Daoy (cell line): ENCODE results near the gene SCYGR1. TPM values are rescaled to one million over a fixed set of nuclear protein-coding genes. Genes with fewer than 3 reads are reported as not detected.
"Not testable (repeated sequence)": the region's sequence is repeated elsewhere in the genome, so short reads cannot be mapped to it uniquely, and the experiment has no call there.

Experiments used
- DNase-seq: peaks from one replicate; pipeline ENCODE4 v3.0.0-alpha.2; 2015; ENCODE audit warnings: low read depth
- total RNA-seq: library from RNA; depleted of rRNA; stranded (reverse); fragments of >200 nt; shearing (Covaris generic); gene quantifications from 2 replicates; pipeline ENCODE4 v1.2.3, GENCODE V29; 2014; rRNA removed

The SCYGR1 gene
- total RNA-seq, 1 experiment from 2014 or later, result not detected

GRCh38 chr2:227370791-227371312, 16.9 kb downstream of the SCYGR1 start:
- peak; percentile 36 for DNase-seq

- DNase-seq, result no peak
Measured at GRCh38 chr2:227370092-227370491, 17.7 kb downstream of the SCYGR1 start.

DNA sequence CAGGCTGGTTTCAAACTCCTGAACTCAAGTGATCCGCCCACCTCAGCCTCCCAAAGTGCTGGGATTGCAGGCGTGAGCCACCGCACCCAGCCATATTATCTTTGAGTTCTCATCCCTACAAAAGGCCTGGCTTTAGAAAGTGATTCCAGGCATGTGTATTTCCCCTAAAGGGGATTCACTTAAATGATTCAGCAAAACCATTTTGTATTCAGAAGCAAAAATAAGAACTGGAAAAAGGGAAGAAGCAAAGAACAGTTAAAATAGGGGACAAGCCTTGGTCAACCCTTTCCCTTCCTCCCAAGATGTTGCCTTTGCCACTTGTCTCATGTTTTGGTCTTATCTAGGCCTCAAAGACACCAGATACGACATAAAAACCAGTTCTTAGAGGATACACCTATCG, 19.2 kb downstream of the SCYGR1 start:
- no peak for DNase-seq

DNA sequence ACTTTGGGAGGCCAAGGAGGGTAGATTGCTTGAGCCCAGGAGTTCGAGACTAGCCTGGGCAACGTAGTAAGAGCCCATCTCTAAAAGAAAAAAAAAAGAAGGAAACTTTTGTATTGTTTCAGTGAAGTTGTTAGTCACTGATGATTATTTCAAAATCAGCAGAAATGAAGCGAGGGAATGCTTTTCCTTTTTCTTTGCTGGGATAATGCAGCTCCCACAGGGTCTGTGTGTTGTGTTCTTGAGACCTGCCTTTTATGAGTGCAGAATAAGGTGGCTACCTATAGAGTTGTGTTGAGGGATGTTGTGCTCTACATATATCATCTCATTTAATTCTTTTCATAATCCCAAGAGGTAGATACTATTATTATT, 20.3 kb downstream of the SCYGR1 start:
- DNase-seq, result no peak

- peak; percentile 20 for DNase-seq
Measured at GRCh38 chr2:227366769-227367426, 20.9 kb downstream of the SCYGR1 start.

GRCh38 chr2:227365833-227366232, 21.9 kb downstream of the SCYGR1 start:
- no peak for DNase-seq

DNA sequence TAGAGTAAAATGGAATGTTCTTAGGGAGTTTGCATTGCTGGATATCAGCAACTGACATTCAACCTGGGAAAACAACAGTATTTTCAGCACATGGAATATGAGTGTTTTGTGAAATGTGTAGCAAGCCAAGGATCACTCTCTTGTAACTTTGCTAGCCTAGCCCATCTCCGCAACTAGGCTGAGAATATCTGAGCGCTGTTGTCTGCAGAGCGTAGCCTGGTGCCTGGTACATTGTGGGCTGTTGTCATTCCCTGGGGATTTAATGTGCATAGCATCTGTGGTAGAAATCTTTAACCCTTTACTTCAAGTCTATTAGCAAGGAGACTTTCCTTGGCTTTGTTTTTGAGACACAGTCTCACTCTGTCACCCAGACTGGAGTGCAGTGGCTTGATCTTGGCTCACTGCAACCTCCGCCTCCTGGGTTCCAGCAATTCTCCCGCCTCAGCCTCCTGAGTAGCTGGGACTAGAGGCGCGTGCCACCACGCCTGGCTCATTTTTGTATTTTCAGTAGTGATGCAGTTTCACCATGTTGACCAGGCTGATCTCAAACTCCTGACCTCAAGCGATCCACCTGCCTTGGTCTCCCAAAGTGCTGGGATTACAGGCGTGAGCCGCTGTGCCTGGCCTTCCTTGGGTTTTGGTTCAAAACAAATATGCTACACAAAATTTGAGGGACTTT, 23.0 kb downstream of the SCYGR1 start:
- DNase-seq, result not testable (repeated sequence)

- no peak for DNase-seq
Measured at GRCh38 chr2:227363756-227364155, 24.0 kb downstream of the SCYGR1 start.

DNA sequence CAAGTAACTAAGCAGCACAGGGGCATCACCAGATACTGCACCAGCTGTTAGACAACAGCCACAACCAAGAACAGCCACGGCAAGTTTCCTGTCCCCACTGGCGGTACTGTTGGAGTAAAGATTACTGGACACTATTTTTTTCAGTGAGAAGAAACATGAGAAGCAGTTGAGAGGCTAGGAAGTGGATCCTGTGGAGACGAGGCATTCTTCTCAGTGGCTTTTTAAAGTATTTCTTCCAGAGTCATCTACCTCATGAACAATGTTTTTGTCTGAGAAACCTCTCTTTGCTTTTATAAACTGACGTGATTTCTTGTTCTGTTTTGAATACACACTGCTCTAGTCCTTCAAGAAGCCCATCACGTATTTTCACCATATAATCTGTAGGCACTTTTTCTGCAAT, 27.4 kb downstream of the SCYGR1 start:
- DNase-seq, result no peak

DNA sequence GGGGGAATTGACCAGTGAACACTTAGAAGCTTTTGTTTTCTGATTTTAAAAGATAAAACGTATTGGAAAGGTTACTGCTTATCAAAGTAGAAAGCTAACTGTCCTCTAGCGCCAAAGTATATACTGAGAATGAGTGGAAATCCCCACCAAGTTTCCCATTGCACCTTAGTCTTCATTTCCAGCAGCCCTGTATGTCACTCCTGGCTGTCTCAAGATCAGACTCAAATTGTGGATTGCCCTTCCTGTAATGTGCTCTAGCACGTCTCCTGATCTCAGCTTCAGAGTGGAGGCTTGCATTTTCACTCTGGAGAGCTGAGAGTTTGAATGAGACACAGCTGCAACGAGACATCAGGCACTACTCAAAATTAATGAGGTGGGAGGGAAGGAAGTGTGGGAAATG, 36.1 kb downstream of the SCYGR1 start:
- DNase-seq, result no peak

GRCh38 chr2:227349989-227350612, 37.6 kb downstream of the SCYGR1 start:
- DNase-seq, result no peak

DNA sequence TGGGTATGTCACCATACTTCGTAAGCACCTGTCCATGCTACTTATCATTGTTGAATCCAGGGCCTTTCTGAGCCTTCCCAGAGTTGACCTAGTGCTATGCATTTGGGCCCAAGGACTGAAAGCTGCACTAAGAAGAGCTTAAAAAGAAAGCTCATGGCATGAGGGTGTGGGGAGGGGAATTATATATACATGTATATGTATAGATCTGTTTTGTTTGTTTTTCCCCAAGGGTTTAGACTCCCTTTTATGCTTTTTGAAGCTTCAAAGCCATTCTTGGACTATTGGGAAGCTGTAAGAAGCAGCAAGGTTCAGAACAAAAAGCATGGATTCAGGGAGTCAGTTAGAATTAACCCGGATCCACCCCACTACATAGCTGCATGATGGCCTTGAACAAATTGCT, 39.4 kb downstream of the SCYGR1 start:
- no peak for DNase-seq

- no peak for DNase-seq
Measured at GRCh38 chr2:227347117-227347516, 40.6 kb downstream of the SCYGR1 start.

- DNase-seq, result no peak
Measured at GRCh38 chr2:227344231-227344630, 43.5 kb downstream of the SCYGR1 start.

DNA sequence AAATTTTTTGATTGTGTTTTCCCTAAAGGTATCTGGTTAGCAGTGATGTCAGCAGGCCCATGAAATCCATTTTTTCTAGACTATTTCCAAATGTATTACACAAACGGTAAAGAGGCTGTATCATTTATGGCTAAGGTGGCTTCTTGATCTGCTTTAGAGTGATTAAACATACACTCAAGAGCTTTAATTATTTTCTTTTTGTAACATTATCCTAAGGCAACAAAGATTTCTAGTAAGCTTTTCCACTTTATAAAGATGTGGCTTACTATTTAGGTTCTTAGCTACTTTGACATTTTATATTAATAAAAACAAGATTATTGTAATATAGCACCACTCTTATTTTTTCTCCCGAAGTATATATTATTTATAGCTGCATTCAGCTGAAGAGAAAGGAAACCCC, 46.2 kb downstream of the SCYGR1 start:
- DNase-seq, result no peak

- no peak for DNase-seq
Measured at GRCh38 chr2:227340106-227340505, 47.6 kb downstream of the SCYGR1 start.

DNA sequence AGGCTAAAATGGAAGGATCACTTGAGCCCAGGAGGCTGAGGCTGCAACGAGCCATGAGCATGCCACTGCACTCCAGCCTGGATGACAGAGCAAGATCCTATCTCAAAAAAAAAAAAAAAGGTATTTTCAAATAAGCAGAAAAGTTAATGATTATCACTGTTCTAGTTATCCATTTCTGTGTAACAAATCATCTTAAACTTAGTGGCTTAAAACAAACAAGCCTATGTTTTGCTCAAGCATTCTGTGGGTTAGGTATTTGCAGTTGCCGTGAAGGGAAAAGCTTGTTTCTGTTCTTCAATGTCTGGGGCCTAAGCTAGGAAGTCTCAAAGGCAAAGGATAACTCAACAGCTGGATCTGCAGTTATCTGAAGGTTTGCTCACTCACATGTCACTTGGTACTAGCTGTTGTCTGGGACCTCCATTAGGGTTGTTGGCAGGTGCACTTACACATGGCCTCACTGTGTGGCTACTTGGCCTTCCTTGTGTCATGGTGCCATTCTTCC, 48.6 kb downstream of the SCYGR1 start:
- DNase-seq, result no peak

Other genes with a start within 250 kb of the SCYGR1 start
- under 0.01 and 0.15 TPM in 2 replicates for gene COL4A4, start 223.7 kb downstream of the SCYGR1 start, total RNA-seq
- gene COL4A3, start 223.3 kb downstream of the SCYGR1 start, total RNA-seq, result 0.06 TPM in 1 of 2 replicates, not detected in the other
- 100 and 113 TPM in 2 replicates for gene MFF, start 62.7 kb downstream of the SCYGR1 start, total RNA-seq
- not detected in 2 replicates for gene TM4SF20, start 8.6 kb downstream of the SCYGR1 start, total RNA-seq
- 41.0 and 49.9 TPM in 2 replicates for gene AGFG1, start 84.2 kb upstream of the SCYGR1 start, total RNA-seq
- gene SCYGR2, start 210.9 kb upstream of the SCYGR1 start, total RNA-seq, result not detected in 2 replicates
- not detected in 2 replicates for gene SCYGR3, start 226.9 kb upstream of the SCYGR1 start, total RNA-seq
- not detected in 2 replicates for gene SCYGR4, start 229.5 kb upstream of the SCYGR1 start, total RNA-seq